GM12878 (cell line): Measurements from ENCODE around the gene ZNF470. TPM values are rescaled to one million over a fixed set of nuclear protein-coding genes. Genes with fewer than 3 reads are reported as not detected.

ENCODE experiments used
- ATAC-seq: fragments of 200-7000 bp; cut with Tn5 transposase; 3 replicates; pipeline ENCODE4 v1.9.1; 2020; ENCODE audit warnings: mild to moderate bottlenecking, moderate library complexity
- BruUV-seq: library from RNA; stranded (reverse); fragments of 400-500 nt; replicated peaks from 2 replicates; lab custom pipeline; 2021; lab: Mats Ljungman, UMichigan
- CTCF ChIA-PET: fragments of 300-600 bp; sonication (Branson Sonifier 250); formaldehyde crosslinking; extraction: SDS; loops from one replicate; lab custom pipeline; 2021; ENCODE audit warnings: inconsistent platforms; lab: Yijun Ruan, JAX
- POLR2A ChIA-PET: fragments of 350-600 bp; formaldehyde crosslinking; extraction: SDS; loops from one replicate; lab custom pipeline; 2021; ENCODE audit warnings: inconsistent platforms; lab: Charles Lee
- RAD21 ChIA-PET: fragments of 300-600 bp; sonication (Branson Sonifier 250); formaldehyde crosslinking; loops from one replicate; lab custom pipeline; 2023; ENCODE audit warnings: antibody characterized with exemption; ENCODE audit not compliant: unreplicated experiment; lab: Charles Lee
- SMC1A ChIA-PET: fragments of 300-600 bp; sonication (Branson Sonifier 250); formaldehyde crosslinking; loops from one replicate; lab custom pipeline; 2023; ENCODE audit not compliant: unreplicated experiment, uncharacterized antibody; lab: Charles Lee
- DNase-seq: peaks from one replicate; pipeline ENCODE4 v3.0.0-alpha.2; 2011; ENCODE audit warnings: low read depth, low spot score
- FAIRE-seq: peaks from 3 replicates; lab custom pipeline; 2011; peaks lifted over from hg19 to GRCh38; lab: Jason Lieb, UNC
- H2AFZ ChIP-seq: 2 replicates; pipeline ENCODE4 v1.6.0; 2011; ENCODE audit warnings: low read depth, low read length, control low read depth; ENCODE audit not compliant: control insufficient read depth
- H3K27ac ChIP-seq: 2 replicates; pipeline ENCODE4 v1.5.1; 2011; ENCODE audit warnings: control low read depth; ENCODE audit not compliant: control insufficient read depth, insufficient read depth
- H3K27me3 ChIP-seq, 2 experiments: replicated peaks in 1 of 2; 2 replicates each; pipeline versions ENCODE4 v1.6.0 to v1.6.1; 2011; ENCODE audit warnings: low read length in 1 of 2; ENCODE audit not compliant: control insufficient read depth in 2 of 2, insufficient read depth in 2 of 2
- H3K36me3 ChIP-seq, 2 experiments: 2 replicates each; pipeline ENCODE4 v1.5.1; 2011; ENCODE audit warnings: low read length in 1 of 2; ENCODE audit not compliant: control insufficient read depth in 2 of 2, insufficient read depth in 2 of 2
- H3K4me1 ChIP-seq: 2 replicates; pipeline ENCODE4 v1.6.1; 2011; ENCODE audit warnings: mild to moderate bottlenecking, low read length, moderate library complexity, mixed read lengths; ENCODE audit not compliant: control insufficient read depth, insufficient read depth
- H3K4me2 ChIP-seq: 2 replicates; pipeline ENCODE4 v1.6.0; 2011; ENCODE audit warnings: control low read depth; ENCODE audit not compliant: control insufficient read depth, insufficient read depth
- H3K4me3 ChIP-seq: fragments of 200-600 bp; sonication (generic); 2 replicates; pipeline ENCODE4 v1.5.1; 2016
- H3K79me2 ChIP-seq: 2 replicates; pipeline ENCODE4 v1.6.0; 2011; ENCODE audit warnings: low read length; ENCODE audit not compliant: control insufficient read depth, insufficient read depth
- H3K9ac ChIP-seq: 2 replicates; pipeline ENCODE4 v1.8.0; 2011; ENCODE audit warnings: low read length, control low read depth, mixed read lengths; ENCODE audit not compliant: control insufficient read depth, insufficient read depth
- H3K9me3 ChIP-seq: replicated peaks from 3 replicates; pipeline ENCODE4 v1.5.1; 2011; ENCODE audit warnings: mild to moderate bottlenecking, low read length; ENCODE audit not compliant: control insufficient read depth, insufficient read depth
- H4K20me1 ChIP-seq: 2 replicates; pipeline ENCODE4 v1.6.0; 2011; ENCODE audit not compliant: control insufficient read depth, insufficient read depth
- BHLHE40 ChIP-seq, 2 experiments: fragments of 450-650 bp in 1 of 2; IDR thresholded peaks; 2 replicates each; pipeline ENCODE4 v1.6.1; 2011 to 2017; ENCODE audit warnings: low read depth in 2 of 2, borderline replicate concordance in 1 of 2, improper control_type of control experiment in 1 of 2, low read length in 1 of 2, mild to moderate bottlenecking in 1 of 2
- CEBPB ChIP-seq, 2 experiments: fragments of 150-350 bp in 1 of 2; IDR thresholded peaks; 2 replicates each; pipeline ENCODE4 v1.6.1; 2012 to 2014; ENCODE audit warnings: low read depth in 2 of 2, low read length in 2 of 2, borderline replicate concordance in 1 of 2, inconsistent platforms in 1 of 2
- CREM ChIP-seq: IDR thresholded peaks from 2 replicates; pipeline ENCODE4 v1.6.1; 2014; ENCODE audit warnings: antibody characterized with exemption, low read depth
- EED ChIP-seq: sonication (generic); IDR thresholded peaks from 2 replicates; pipeline ENCODE4 v1.6.1; 2016; ENCODE audit warnings: antibody characterized with exemption, low read depth
- FOXK2 ChIP-seq: fragments of 450-650 bp; IDR thresholded peaks from 2 replicates; pipeline ENCODE4 v1.6.1; 2017; ENCODE audit warnings: mild to moderate bottlenecking, moderate library complexity
- HDGF ChIP-seq: fragments of 450-650 bp; IDR thresholded peaks from 2 replicates; pipeline ENCODE4 v1.6.1; 2016; ENCODE audit warnings: antibody characterized with exemption
- MXI1 ChIP-seq: fragments of 150-350 bp; IDR thresholded peaks from 2 replicates; pipeline ENCODE4 v1.6.1; 2011; ENCODE audit warnings: low read depth, mild to moderate bottlenecking, inconsistent platforms, low read length, improper control_type of control experiment
- NKRF ChIP-seq: fragments of 450-650 bp; conservative IDR thresholded peaks from 2 replicates; pipeline ENCODE4 v1.6.1; 2017; ENCODE audit warnings: mild to moderate bottlenecking, moderate library complexity
- RB1 ChIP-seq: fragments of 450-650 bp; formaldehyde crosslinking; IDR thresholded peaks from 2 replicates; pipeline ENCODE4 v1.6.1; 2017; ENCODE audit warnings: mild to moderate bottlenecking, borderline replicate concordance
- SREBF1 ChIP-seq: IDR thresholded peaks from 2 replicates; pipeline ENCODE4 v1.6.1; 2012; ENCODE audit warnings: mild to moderate bottlenecking, low read length
- ZBTB40 ChIP-seq: fragments of 450-650 bp; IDR thresholded peaks from 2 replicates; pipeline ENCODE4 v1.6.1; 2016; ENCODE audit warnings: mild to moderate bottlenecking, moderate library complexity, borderline replicate concordance
- WGBS: methylation state at CpG from one replicate; pipeline ENCODE4 v1.1.6; 2016; ENCODE audit warnings: low lambda C conversion rate; ENCODE audit not compliant: insufficient replicate concordance, insufficient coverage; ENCODE audit errors: missing lambda C conversion rate; 5-methylcytosine and 5-hydroxymethylcytosine counted together
- in situ Hi-C: fragments of 300-500 bp; cut with MboI; formaldehyde crosslinking; loops from 9 replicates; pipeline ENCODE4 v1.14.3; 2018; ENCODE audit warnings: mixed read lengths
- intact Hi-C: fragments of 100-400 bp; cut with micrococcal nuclease; formaldehyde crosslinking; loops from one replicate; pipeline ENCODE4 v1.14.2; 2022; ENCODE audit not compliant: unreplicated experiment
- polyA plus RNA-seq, 11 experiments: library from polyadenylated mRNA; depleted of rRNA in 4 of 11; unstranded in 6 of 11; stranded (reverse) in 5 of 11; fragments of >200 nt; fragmentation: Nextera tagmentation in 4 of 11; fragmentation: Illumina TruSeq in 1 of 11; extraction: Ambion mirVana in 4 of 11; extraction: Trizol in 1 of 11; gene quantifications; 1 replicate in 1 of 11; 2 replicates in 10 of 11; pipeline versions ENCODE4 v1.2.1 to v1.2.3, GENCODE V29; 2011 to 2016; ENCODE audit warnings: inconsistent platforms in 2 of 11, missing spikeins in 2 of 11, low read depth in 1 of 11
- total RNA-seq, 4 experiments: library from RNA; depleted of rRNA in 3 of 4; stranded (reverse); fragments of >200 nt in 3 of 4; fragmentation: Illumina TruSeq in 1 of 4; extraction: Trizol in 1 of 4; gene quantifications; 2 replicates each; pipeline versions ENCODE4 v1.2.1 to v1.2.3, GENCODE V29; 2013 to 2021

Gene ZNF470
- total and polyA plus RNA-seq, 10 of the 15 experiments (the other 5 are each of a cell fraction or from before 2014, with no cell fraction given), result 0.16 to 1.4 (median 0.56) TPM

GRCh38 chr19:56633021-56633420, 65.8 kb downstream of the ZNF470 start:
- RAD21 ChIA-PET, result no interaction called here
- H3K9me3 ChIP-seq, result no peaks in the 10 kb centered on the region; the same call in 2 of the 3 replicates
- 0% methylated on average over 1 of the region's 1 CpG for WGBS
- H3K27me3 ChIP-seq, result no peaks in the 10 kb centered on the region
- TF ChIP-seq HDGF (no peak), RB1 (no peak), EED (no peak), CEBPB (IDR thresholded peaks at IDR 0.05; ENCODE audit: borderline replicate concordance in 1 of 2, low read depth in 2 of 2, low read length in 2 of 2) (no peak), CREM (no peak)
- H3K4me1 ChIP-seq, result no peaks in the 10 kb centered on the region
- H3K4me2 ChIP-seq, result no peak overlapping the region
- POLR2A ChIA-PET, result interaction anchor here (0.6 kb wide), 1 partner anchor 1712 kb away, joined by 3 read pairs; no protein-coding TSS in a partner anchor
- CTCF ChIA-PET, result no interaction called here
- no peak overlapping the region for H2AFZ ChIP-seq
- SMC1A ChIA-PET, result no interaction called here
- no peaks in the 10 kb centered on the region for H3K36me3 ChIP-seq
- no TSS peak for BruUV-seq
- H3K9ac ChIP-seq, result no peak overlapping the region
- H3K79me2 ChIP-seq, result no peaks in the 10 kb centered on the region
- no peaks in the 10 kb centered on the region for H4K20me1 ChIP-seq
- no peak overlapping the region for H3K4me3 ChIP-seq
- FAIRE-seq (no peak), DNase-seq (no peak), ATAC-seq (no peak)
- intact Hi-C loops (no loop called here), in situ Hi-C loops (no loop called here)
- no peak overlapping the region for H3K27ac ChIP-seq

- no peak for DNase-seq
- intact Hi-C loops, result no loop called here
- Histone ChIP-seq H3K27me3 (no peaks in the 10 kb centered on the region), H3K27ac (no peak overlapping the region), H3K4me2 (no peak overlapping the region), H3K9ac (no peak overlapping the region), H3K79me2 (no peaks in the 10 kb centered on the region), H3K4me1 (no peaks in the 10 kb centered on the region), H2AFZ (no peak overlapping the region), H3K9me3 (no peaks in the 10 kb centered on the region; the same call in 2 of the 3 replicates), H3K4me3 (no peak overlapping the region), H4K20me1 (no peaks in the 10 kb centered on the region), H3K36me3 (no peaks in the 10 kb centered on the region)
- no peak for FAIRE-seq
- SMC1A ChIA-PET, result no interaction called here
- in situ Hi-C loops, result no loop called here
- BruUV-seq, result no TSS peak
- 36% methylated on average over 21 of the region's 21 CpGs for WGBS
- POLR2A ChIA-PET, result no interaction called here
- RAD21 ChIA-PET, result no interaction called here
- no peak for ATAC-seq
- CTCF ChIA-PET, result no interaction called here
- TF ChIP-seq NKRF, result 0 out of 2 replicates have a peak, but pooled peaks have one; percentile 33
- TF ChIP-seq SREBF1, result peak; percentile 76
- TF ChIP-seq MXI1, result peak; percentile 77; the same call in 1 of the 2 replicates
- peak; percentile 74 for TF ChIP-seq ZBTB40
- TF ChIP-seq BHLHE40 (IDR thresholded peaks at IDR 0.05; ENCODE audit: borderline replicate concordance in 1 of 2, low read depth in 2 of 2, low read length in 1 of 2), result 0 out of 4 replicates have a peak, but pooled peaks of 1 of the 2 experiments have one; percentile 12
- TF ChIP-seq FOXK2, result no peak
These were observed 70.8 kb downstream of the ZNF470 start for GRCh38 chr19:56637976-56638555.
